ENCODE results near the gene ZBTB34.

ZBTB34 gene

DNA sequence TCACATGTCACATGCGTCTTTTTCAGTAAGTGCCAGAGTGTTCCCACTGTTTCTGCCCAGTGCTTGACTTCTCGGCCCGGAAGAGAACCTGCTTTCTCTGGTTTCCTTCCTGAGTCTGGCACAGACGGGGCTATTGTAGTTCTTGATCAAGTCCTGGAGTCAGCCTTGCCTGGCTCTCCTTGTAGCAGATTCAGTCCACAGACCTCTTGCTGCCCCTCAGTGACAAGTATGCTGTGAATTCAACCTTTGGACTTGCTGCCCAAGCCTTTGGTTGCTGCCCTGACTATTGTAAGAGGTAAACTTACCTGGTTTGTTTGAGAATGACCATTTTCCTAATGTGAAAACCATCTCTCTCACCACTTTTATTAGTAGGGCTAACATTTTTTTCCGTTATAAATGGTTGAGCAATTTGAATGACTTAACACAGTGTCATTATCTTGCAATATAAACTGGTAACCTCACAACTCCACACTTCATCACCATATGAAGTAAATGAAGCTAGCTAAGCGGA lies 24.7 kb downstream of the ZBTB34 start:
- H3K4me3 ChIP-seq (ENCODE audit: low read depth, low read length), result no peak overlapping the region
- H3K4me1 ChIP-seq (ENCODE audit: control insufficient read depth, insufficient read depth, low read length), result no peaks in the 10 kb centered on the region
- no peaks in the 10 kb centered on the region for H3K9me3 ChIP-seq (ENCODE audit: control insufficient read depth, insufficient read depth, low read depth, low read length)
- H3K27ac ChIP-seq (ENCODE audit: extremely low read depth, low read depth, low read length), result no peak overlapping the region
- TF ChIP-seq ZNF302 (tag by site-specific recombination; IDR thresholded peaks at IDR 0.05; ENCODE audit: low read depth), result no peak
- TF ChIP-seq KLF8 (tag by site-specific recombination; IDR thresholded peaks at IDR 0.05), result no peak
- no peak for TF ChIP-seq IKZF3 (tag by site-specific recombination; IDR thresholded peaks at IDR 0.05)
- no peak for TF ChIP-seq ZNF670 (tag by site-specific recombination; IDR thresholded peaks at IDR 0.05; ENCODE audit: low read depth)
- TF ChIP-seq ZNF701 (tag by site-specific recombination; IDR thresholded peaks at IDR 0.05), result no peak
- TF ChIP-seq ZNF600 (tag by site-specific recombination; IDR thresholded peaks at IDR 0.05), result no peak
- TF ChIP-seq, protein P1, sequence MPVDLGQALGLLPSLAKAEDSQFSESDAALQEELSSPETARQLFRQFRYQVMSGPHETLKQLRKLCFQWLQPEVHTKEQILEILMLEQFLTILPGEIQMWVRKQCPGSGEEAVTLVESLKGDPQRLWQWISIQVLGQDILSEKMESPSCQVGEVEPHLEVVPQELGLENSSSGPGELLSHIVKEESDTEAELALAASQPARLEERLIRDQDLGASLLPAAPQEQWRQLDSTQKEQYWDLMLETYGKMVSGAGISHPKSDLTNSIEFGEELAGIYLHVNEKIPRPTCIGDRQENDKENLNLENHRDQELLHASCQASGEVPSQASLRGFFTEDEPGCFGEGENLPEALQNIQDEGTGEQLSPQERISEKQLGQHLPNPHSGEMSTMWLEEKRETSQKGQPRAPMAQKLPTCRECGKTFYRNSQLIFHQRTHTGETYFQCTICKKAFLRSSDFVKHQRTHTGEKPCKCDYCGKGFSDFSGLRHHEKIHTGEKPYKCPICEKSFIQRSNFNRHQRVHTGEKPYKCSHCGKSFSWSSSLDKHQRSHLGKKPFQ (tag by site-specific recombination; IDR thresholded peaks at IDR 0.05), result no peak
- TF ChIP-seq ZBTB7A (tag by site-specific recombination; IDR thresholded peaks at IDR 0.05; ENCODE audit: low read depth), result no peak
- TF ChIP-seq ZNF10 (tag by site-specific recombination; IDR thresholded peaks at IDR 0.05), result no peak
- no peak for TF ChIP-seq SALL2 (tag by site-specific recombination; IDR thresholded peaks at IDR 0.05; ENCODE audit: borderline replicate concordance)
- no peak for TF ChIP-seq ZBTB17 (tag by site-specific recombination; IDR thresholded peaks at IDR 0.05)
- no peak for TF ChIP-seq TRIM28 (IDR thresholded peaks at IDR 0.05; ENCODE audit: borderline replicate concordance, low read length)
- no peak for TF ChIP-seq ZNF239 (tag by site-specific recombination; IDR thresholded peaks at IDR 0.05)
- no peak for TF ChIP-seq ZNF571 (tag by site-specific recombination; IDR thresholded peaks at IDR 0.05)
- no peak for TF ChIP-seq ZNF175 (tag by site-specific recombination; IDR thresholded peaks at IDR 0.05)
- no peak for TF ChIP-seq ZNF645 (tag by site-specific recombination; IDR thresholded peaks at IDR 0.05)
- TF ChIP-seq ZNF624 (tag by site-specific recombination; IDR thresholded peaks at IDR 0.05), result no peak
- no peak for TF ChIP-seq ZNF791 (tag by site-specific recombination; IDR thresholded peaks at IDR 0.05)
- TF ChIP-seq, protein P2, sequence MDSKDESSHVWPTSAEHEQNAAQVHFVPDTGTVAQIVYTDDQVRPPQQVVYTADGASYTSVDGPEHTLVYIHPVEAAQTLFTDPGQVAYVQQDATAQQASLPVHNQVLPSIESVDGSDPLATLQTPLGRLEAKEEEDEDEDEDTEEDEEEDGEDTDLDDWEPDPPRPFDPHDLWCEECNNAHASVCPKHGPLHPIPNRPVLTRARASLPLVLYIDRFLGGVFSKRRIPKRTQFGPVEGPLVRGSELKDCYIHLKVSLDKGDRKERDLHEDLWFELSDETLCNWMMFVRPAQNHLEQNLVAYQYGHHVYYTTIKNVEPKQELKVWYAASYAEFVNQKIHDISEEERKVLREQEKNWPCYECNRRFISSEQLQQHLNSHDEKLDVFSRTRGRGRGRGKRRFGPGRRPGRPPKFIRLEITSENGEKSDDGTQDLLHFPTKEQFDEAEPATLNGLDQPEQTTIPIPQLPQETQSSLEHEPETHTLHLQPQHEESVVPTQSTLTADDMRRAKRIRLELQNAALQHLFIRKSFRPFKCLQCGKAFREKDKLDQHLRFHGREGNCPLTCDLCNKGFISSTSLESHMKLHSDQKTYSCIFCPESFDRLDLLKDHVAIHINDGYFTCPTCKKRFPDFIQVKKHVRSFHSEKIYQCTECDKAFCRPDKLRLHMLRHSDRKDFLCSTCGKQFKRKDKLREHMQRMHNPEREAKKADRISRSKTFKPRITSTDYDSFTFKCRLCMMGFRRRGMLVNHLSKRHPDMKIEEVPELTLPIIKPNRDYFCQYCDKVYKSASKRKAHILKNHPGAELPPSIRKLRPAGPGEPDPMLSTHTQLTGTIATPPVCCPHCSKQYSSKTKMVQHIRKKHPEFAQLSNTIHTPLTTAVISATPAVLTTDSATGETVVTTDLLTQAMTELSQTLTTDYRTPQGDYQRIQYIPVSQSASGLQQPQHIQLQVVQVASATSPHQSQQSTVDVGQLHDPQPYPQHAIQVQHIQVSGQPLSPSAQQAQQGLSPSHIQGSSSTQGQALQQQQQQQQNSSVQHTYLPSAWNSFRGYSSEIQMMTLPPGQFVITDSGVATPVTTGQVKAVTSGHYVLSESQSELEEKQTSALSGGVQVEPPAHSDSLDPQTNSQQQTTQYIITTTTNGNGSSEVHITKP (tag by site-specific recombination; IDR thresholded peaks at IDR 0.05), result no peak
- no peak for TF ChIP-seq OVOL3 (tag by site-specific recombination; IDR thresholded peaks at IDR 0.05)
- CTCF ChIA-PET, result interaction anchor here (0.7 to 1.2 kb wide), 2 partner anchors 24 to 65 kb away, joined by 3 read pairs; no protein-coding TSS in a partner anchor
- POLR2A ChIA-PET, result no interaction called here
- H3K36me3 ChIP-seq (ENCODE audit: control insufficient read depth in 2 of 2, insufficient read depth in 1 of 2, low read length in 2 of 2), result peaks cover 0 to 31% of the 10 kb centered on the region in 2 experiments; a peak in 1 of 3 replicates

Measured in HEK293 (cell line).